Kidney (tissue), 14 donors: ENCODE measurements around the gene TIGD3. TPM values are rescaled to one million over a fixed set of nuclear protein-coding genes. Genes with fewer than 3 reads are reported as not detected.

Experiments
- DNase-seq, 5 donors: peaks; one replicate each; pipeline ENCODE4 v3.0.0-alpha.2; 2013 to 2020
- FAIRE-seq: peaks from 2 replicates; lab custom pipeline; 2012; peaks lifted over from hg19 to GRCh38; lab: Jason Lieb, UNC
- H3K27ac ChIP-seq, 2 donors: one replicate each; pipeline ENCODE4 v1.7.0; 2013; ENCODE audit warnings: low read depth in 2 of 2, low read length in 2 of 2, inconsistent platforms in 1 of 2
- H3K27me3 ChIP-seq: one replicate; pipeline ENCODE4 v1.7.1; 2013; ENCODE audit warnings: low read length, inconsistent platforms; ENCODE audit not compliant: control insufficient read depth, insufficient read depth
- H3K36me3 ChIP-seq, 3 donors: one replicate each; pipeline versions ENCODE4 v1.7.0 to v1.7.1; 2013; ENCODE audit warnings: low read length in 3 of 3, control low read depth in 1 of 3, inconsistent platforms in 1 of 3; ENCODE audit not compliant: insufficient read depth in 3 of 3, control insufficient read depth in 2 of 3
- H3K4me1 ChIP-seq, 3 donors: one replicate each; pipeline versions ENCODE4 v1.7.0 to v1.7.1; 2013; ENCODE audit warnings: low read length in 3 of 3, inconsistent platforms in 1 of 3, low read depth in 1 of 3; ENCODE audit not compliant: control insufficient read depth in 2 of 3, insufficient read depth in 2 of 3
- H3K4me3 ChIP-seq, 3 donors: one replicate each; pipeline versions ENCODE4 v1.7.0 to v1.8.1; 2013; ENCODE audit warnings: low read length in 3 of 3, control low read depth in 1 of 3, inconsistent platforms in 1 of 3
- H3K9ac ChIP-seq, 3 donors: one replicate each; pipeline versions ENCODE4 v1.7.0 to v1.7.1; 2013; ENCODE audit warnings: low read length in 3 of 3, control low read depth in 1 of 3, inconsistent platforms in 1 of 3
- H3K9me3 ChIP-seq, 3 donors: one replicate each; pipeline versions ENCODE4 v1.7.0 to v1.7.1; 2013; ENCODE audit warnings: low read length in 3 of 3, control low read depth in 1 of 3, inconsistent platforms in 1 of 3; ENCODE audit not compliant: control insufficient read depth in 2 of 3, insufficient read depth in 1 of 3
- CTCF ChIP-seq: IDR thresholded peaks from 3 replicates; pipeline ENCODE4 v1.5.1; 2012; ENCODE audit warnings: mild to moderate bottlenecking, moderate library complexity, borderline replicate concordance; ENCODE audit not compliant: insufficient read depth; ENCODE audit errors: extremely low read depth
- intact Hi-C: fragments of 100-400 bp; cut with DNase I; formaldehyde crosslinking; loops from one replicate; pipeline ENCODE4 v1.11.1; 2022
- polyA plus RNA-seq: library from polyadenylated mRNA; stranded (reverse); fragments of 350-450 nt; fragmentation: Illumina TruSeq; extraction: RNeasy Lipid Tissue Mini Kit (QIAGEN cat#74804); gene quantifications from one replicate; pipeline ENCODE4 v1.2.3, GENCODE V29; 2014; ENCODE audit warnings: low read depth, low replicate concordance; ENCODE audit not compliant: insufficient read depth
- total RNA-seq: library from RNA; stranded (reverse); fragmentation: NEBNext Ultra II Directional; extraction: Animal tissue kit (Norgen Biotek cat#: 25700); gene quantifications from one replicate; pipeline ENCODE4 v1.2.1, GENCODE V29; 2021
- donor health status: control.
- donor health status: control.
- donor health status: control.
- donor health status: control.
- donor health status: control.
- donor health status: DM: yes; HTN: yes; CAD: no.
- donor health status: Normal renal cell carcinoma (clear cell type).

TIGD3 gene
- total and polyA plus RNA-seq, 2 donors from 2014 or later, result 0.19 to 0.95 TPM

- Histone ChIP-seq H3K27me3 (no peaks in the 10 kb centered on the region), H3K4me3 (no peak overlapping the region), H3K36me3 (no peaks in the 10 kb centered on the region), H3K27ac (no peak overlapping the region), H3K9me3 (no peaks in the 10 kb centered on the region), H3K4me1 (peaks cover 0 to 19% (median 12%) of the 10 kb centered on the region in 3 donors), H3K9ac (no peak overlapping the region)
- no peak for TF ChIP-seq CTCF
- intact Hi-C loops, result no loop called here
- FAIRE-seq (no peak), DNase-seq (no peak)
These were observed 43.3 kb upstream of the TIGD3 start for GRCh38 chr11:65311170-65311678.

- H3K27me3 ChIP-seq, result no peaks in the 10 kb centered on the region
- intact Hi-C loops, result no loop called here
- H3K4me3 ChIP-seq, result peak within 1 kb of the TSS; percentile 61 to 80 (median 68)
- TF ChIP-seq CTCF, result no peak
- DNase-seq, result peak; percentile 90 to 96 (median 93)
- H3K36me3 ChIP-seq, result no peaks in the 10 kb centered on the region
- H3K27ac ChIP-seq, result peak within 1 kb of the TSS; percentile 89 to 93
- FAIRE-seq, result no peak
- peaks cover 0 to 21% (median 19%) of the 10 kb centered on the region in 3 donors for H3K4me1 ChIP-seq
- peak within 1 kb of the TSS; percentile 39 to 75 (median 65) for H3K9ac ChIP-seq
- no peaks in the 10 kb centered on the region for H3K9me3 ChIP-seq
These were observed 39.9 kb upstream of the TIGD3 start, which contains the start of gene CDC42EP2 for GRCh38 chr11:65314501-65315203. CDC42EP2 (plus strand) TSS chr11:65314866; CDS start chr11:65320899, 6,033 bp downstream.

GRCh38 chr11:65315204-65315865, 39.2 kb upstream of the TIGD3 start:
- no peaks in the 10 kb centered on the region for H3K36me3 ChIP-seq
- H3K4me1 ChIP-seq, result peaks cover 0 to 19% (median 19%) of the 10 kb centered on the region in 3 donors
- DNase-seq, result peak; percentile 92 to 96 (median 95)
- no peak for FAIRE-seq
- TF ChIP-seq CTCF, result peak; percentile 75
- no peaks in the 10 kb centered on the region for H3K27me3 ChIP-seq
- intact Hi-C loops, result no loop called here
- H3K9ac ChIP-seq, result peak overlapping the region; percentile 39 to 75 (median 65)
- H3K27ac ChIP-seq, result peak overlapping the region; percentile 89 to 93
- no peaks in the 10 kb centered on the region for H3K9me3 ChIP-seq
- peak overlapping the region; percentile 61 to 80 (median 68) for H3K4me3 ChIP-seq
